Measurements from ENCODE around the gene RNLS.
"Not testable (repeated sequence)": the region's sequence is repeated elsewhere in the genome, so short reads cannot be mapped to it uniquely, and the experiment has no call there.

Gene RNLS

DNA sequence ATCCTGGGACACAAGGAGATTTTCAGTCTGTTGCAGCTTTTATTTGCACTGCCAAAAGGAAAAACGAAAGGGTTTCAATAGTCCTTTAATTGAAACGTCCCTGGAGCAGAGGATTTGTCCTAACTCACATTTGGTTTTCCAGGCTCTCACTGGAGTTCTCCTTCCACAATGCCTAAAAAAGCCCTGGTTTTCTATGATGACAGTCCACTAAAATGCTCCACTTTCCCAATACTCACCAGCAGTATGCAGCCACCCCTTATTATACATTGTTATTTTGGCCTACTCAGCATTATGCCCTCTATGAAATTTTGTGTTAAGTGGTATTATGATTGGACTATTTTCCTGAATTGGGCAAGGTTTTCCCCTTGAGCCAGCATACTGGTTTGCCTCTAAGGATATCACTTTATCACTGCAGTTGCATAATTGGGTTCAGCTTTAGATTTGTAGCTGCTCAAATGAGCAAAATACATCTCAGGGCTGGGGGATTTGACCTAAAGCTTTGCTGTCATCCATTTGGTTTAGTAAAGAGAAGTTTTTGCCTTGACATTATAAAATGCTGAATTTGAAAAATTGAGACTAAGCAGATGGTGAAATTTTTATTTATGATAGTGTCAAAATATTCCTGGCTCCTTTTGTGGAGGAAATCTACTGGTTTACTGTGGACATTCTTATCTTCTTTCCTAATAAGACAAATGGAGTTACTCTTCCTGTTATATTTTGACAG, 239.2 kb downstream of the RNLS start:
- no peak for DNase-seq (ENCODE audit: low read depth)

- DNase-seq (ENCODE audit: low read depth), result no peak
Measured at GRCh38 chr10:88342733-88343310, 240.3 kb downstream of the RNLS start.

DNA sequence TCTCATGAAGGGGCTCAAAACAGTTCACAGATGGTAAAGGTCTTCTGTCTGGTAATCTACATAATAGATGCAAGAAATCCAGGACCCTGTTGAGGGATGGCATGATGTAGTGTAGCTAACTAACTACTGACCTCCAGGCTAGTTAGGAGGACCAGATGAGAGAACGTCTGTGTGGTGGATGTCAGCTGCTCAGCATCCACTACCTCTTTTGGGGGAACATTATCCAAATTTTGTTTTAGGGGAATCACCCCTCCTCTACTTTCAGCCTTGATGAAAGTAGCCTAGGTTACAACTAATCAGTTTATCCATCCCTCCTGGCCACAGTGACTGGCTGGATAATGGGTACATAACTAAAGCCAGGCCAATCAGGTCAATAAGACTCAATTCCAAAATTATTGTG, 246.0 kb downstream of the RNLS start:
- no peak for DNase-seq (ENCODE audit: low read depth)

- no peak for DNase-seq (ENCODE audit: low read depth)
Measured at GRCh38 chr10:88336334-88336733, 246.8 kb downstream of the RNLS start.

DNA sequence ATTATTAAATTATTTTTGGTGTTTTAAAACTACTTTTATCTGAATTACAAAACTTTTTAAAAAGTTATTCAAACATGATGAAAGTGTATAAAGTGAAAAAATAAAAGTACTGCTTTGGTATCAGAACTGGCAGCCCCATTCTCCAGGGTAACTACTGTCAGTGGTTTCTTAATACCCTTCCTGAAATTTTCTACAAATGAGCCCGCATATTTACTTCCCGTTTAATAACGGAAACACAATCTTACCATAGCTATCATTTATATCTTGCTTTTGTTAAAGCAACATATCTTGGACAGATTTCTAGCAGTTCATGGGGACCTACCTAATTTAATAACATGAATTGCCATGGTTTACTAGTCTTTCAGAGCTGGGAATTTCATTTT, 249.9 kb downstream of the RNLS start:
- DNase-seq (ENCODE audit: low read depth), result no peak

GRCh38 chr10:88332503-88333247, 250.4 kb downstream of the RNLS start:
- no peak for DNase-seq (ENCODE audit: low read depth)

GRCh38 chr10:88330174-88330573, 252.9 kb downstream of the RNLS start:
- DNase-seq (ENCODE audit: low read depth), result no peak

DNA sequence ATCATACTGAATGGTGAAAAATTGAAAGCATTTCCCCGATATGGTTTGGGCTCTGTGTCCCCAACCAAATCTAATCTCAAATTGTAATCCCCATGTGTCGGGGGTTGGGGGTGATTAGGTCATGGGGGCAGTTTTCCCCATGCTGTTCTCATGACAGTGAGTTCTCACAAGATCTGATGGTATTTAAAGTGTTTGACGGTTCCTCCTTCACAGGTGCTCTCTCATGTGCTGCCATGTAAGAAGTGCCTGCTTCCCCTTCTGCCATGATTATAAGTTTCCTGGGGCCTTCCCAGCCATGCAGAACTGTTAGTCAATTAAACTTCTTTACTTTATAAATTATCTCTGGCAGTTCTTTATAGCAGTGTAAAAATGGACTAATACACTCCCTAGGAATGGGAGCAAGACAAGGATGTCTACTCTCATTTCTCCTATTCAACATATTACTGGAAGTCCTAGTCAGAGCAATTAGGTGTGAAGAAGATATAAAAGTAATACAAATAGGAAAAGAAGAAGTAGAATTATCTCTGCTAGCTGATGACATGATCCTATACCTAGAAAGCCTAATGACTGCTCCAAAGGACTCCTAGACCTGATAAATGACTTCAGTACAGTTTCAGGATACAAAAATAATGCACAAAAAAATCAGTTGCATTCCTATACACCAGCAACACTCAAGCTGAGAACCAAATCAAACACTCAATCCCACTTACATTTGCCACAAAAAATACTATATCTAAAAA, 260.6 kb downstream of the RNLS start:
- no peak for DNase-seq (ENCODE audit: low read depth)

- no peak for DNase-seq (ENCODE audit: low read depth)
Measured at GRCh38 chr10:88319960-88320517, 263.1 kb downstream of the RNLS start.

DNA sequence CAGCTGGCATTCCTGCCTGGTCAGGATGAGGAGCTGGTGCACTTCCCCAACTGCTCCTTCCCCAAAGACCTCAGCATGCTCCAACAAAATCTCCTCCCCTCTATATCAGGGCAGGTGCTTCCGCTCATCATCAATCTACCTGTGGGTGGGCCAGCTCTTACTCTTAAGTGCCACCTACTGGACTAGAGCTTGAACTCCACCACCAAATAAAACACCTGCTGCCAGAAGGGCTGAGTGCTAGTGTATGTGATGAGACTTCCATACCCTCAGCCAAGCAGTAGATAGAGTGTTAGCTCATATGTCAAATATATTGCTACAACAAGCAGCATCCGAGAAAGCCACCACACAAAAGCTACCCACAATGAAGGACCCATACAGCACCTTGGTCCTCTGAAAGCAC, 264.3 kb downstream of the RNLS start:
- no peak for DNase-seq (ENCODE audit: low read depth)

GRCh38 chr10:88317099-88317498, 266.0 kb downstream of the RNLS start:
- DNase-seq (ENCODE audit: low read depth), result no peak

- DNase-seq (ENCODE audit: low read depth), result no peak
Measured at GRCh38 chr10:88316292-88316861, 266.7 kb downstream of the RNLS start.

DNA sequence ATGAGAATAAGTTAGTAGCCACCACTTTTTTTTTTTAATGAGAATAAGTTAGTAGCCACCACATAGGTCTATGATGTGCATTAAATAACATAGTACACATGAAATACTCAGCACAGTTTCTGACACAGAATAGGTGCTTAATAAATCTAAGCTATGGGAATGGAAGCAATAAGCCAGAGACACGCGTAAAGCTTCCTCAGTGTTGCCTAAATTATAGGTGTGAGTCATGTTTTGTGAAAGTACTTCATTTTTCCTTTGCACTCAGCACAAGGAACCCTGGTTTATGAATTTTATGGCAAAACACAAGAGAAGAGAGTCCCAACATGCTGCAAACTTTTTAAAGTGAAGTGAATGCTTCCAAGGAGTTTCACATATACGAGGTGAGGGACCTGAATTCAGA, 267.4 kb downstream of the RNLS start:
- no peak for DNase-seq (ENCODE audit: low read depth)

DNA sequence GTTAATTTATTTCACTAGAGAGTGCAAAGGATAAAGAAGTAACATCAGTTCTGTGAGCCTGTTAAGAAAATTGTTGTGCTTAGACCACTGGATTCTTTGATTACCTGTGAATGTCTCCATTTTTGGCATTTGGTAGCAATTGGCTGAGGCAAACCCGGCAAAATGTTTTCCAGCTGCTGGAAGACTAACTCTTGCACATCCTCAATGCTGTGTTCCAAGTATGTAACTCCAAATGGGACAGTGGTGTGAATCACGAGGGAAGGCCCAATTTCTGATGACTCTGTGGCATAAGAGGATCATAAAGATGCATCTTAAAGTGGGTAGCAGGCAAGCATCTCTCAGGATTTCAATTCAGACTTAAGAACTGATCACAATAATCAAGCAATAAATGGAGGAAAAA, 268.8 kb downstream of the RNLS start:
- DNase-seq (ENCODE audit: low read depth), result no peak

- no peak for DNase-seq (ENCODE audit: low read depth)
Measured at GRCh38 chr10:88313878-88314277, 269.2 kb downstream of the RNLS start.

DNA sequence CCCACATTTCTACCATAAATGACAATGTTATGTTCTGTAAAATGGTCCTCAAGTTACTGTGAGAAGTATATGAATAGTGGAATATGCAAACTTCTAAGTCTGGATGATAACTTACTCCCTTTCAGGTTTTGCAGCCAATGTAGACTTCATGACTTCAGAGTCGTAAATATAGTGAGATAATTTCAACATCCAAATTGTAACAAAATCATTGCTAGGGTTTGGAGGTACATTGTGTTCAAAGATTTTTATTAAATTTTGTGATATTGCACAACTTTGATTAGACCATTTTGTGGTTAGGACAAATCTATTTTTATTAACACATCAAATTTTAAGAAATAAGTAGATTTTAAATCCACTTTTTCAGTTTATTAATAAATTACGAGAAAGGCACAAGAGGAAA, 270.3 kb downstream of the RNLS start:
- DNase-seq (ENCODE audit: low read depth), result no peak

DNA sequence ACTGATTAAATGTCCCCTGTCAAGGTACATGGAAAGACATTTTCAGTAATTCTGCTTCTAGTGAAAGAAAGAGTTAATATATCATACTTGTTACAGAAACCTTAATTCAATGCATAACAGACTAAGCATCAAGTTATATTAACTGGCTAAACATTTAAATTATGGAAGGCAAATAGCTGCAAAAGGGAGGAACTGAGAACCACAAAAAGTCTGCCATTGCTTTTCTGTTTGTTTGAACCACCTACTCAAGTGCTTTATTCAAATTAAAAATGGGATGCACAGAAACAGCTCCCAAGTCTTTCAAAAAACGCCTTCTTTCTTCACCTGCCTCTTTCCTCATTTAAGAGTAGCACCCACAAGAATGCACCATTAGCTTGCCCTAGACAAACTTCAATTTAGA, 271.9 kb downstream of the RNLS start:
- no peak for DNase-seq (ENCODE audit: low read depth)

DNA sequence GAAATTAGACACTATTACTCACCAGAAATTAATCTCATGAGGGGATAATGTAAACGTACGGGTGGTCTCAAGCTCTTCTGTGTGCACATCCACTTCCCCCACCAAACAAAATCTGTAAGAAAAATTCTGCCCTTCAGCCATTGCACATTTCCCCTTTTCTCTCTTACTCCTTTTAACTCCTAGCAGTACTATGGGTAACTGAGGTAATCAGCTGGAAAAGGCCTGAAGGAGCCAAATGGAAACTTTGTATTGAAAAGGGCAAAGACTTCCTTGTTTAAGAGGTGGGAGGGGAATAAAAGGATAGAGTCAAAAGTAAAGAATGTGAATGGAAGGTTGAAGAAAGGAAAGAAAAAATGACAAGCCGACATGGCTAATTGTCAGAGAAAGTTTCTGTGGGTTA, 273.8 kb downstream of the RNLS start:
- DNase-seq (ENCODE audit: low read depth), result no peak

GRCh38 chr10:88308361-88308760, 274.8 kb downstream of the RNLS start:
- not testable (repeated sequence) for DNase-seq (ENCODE audit: low read depth)

DNA sequence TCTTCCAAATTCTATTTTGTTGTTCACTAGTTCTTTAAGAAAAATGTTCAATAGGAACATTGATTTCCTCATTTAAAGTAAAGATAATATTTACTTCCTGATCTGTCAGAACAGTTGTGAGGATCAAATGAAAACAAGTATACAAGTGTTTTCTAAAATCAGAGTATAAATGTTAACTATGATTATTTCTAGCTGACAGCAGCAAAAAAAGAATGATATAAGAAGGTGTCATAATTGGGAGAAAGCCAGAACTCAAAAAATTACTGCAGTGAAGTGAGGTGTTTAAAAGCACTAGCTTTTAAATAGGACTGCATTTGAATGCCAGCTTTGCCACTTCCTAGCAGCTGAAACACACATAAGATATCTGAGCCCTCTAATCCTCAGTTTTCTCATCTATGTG, 283.3 kb downstream of the RNLS start:
- DNase-seq (ENCODE audit: low read depth), result no peak

DNA sequence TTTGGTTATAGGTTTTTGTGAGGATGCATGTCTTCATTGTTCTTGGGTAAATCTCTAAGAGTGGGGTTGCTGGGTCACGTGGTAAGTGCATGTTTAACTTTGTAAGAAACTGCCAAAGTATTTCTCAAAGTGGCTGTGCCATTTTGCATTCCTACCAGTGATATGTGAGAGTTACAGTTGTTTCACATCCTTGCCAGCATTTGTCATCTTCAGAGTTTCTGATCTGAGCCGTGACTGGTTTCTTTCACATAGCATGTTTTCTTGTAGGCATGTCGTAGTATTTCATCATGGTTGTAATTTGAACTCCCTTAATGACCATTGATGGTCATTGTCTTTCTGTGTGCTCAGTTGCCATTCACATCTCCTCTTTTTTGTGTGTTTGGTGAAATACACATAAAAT, 286.0 kb downstream of the RNLS start:
- DNase-seq (ENCODE audit: low read depth), result no peak

GRCh38 chr10:88293651-88294230, 289.4 kb downstream of the RNLS start:
- DNase-seq (ENCODE audit: low read depth), result no peak

Measured in HS-5 (cell line).